Activated CD8-positive, alpha-beta memory T cell treated with anti-CD3 and anti-CD28 coated beads, Interleukin-2, amount 50 U/mL, for 24 hours (primary cell): ENCODE data around the gene GATAD2A.
A peak's percentile ranks its signal among the peaks of the same experiment; 100 is the strongest.

ENCODE experiments used
- DNase-seq: peaks from one replicate; pipeline ENCODE4 v3.0.0-alpha.2; 2020; ENCODE audit errors: extremely low read depth

Gene GATAD2A

DNA sequence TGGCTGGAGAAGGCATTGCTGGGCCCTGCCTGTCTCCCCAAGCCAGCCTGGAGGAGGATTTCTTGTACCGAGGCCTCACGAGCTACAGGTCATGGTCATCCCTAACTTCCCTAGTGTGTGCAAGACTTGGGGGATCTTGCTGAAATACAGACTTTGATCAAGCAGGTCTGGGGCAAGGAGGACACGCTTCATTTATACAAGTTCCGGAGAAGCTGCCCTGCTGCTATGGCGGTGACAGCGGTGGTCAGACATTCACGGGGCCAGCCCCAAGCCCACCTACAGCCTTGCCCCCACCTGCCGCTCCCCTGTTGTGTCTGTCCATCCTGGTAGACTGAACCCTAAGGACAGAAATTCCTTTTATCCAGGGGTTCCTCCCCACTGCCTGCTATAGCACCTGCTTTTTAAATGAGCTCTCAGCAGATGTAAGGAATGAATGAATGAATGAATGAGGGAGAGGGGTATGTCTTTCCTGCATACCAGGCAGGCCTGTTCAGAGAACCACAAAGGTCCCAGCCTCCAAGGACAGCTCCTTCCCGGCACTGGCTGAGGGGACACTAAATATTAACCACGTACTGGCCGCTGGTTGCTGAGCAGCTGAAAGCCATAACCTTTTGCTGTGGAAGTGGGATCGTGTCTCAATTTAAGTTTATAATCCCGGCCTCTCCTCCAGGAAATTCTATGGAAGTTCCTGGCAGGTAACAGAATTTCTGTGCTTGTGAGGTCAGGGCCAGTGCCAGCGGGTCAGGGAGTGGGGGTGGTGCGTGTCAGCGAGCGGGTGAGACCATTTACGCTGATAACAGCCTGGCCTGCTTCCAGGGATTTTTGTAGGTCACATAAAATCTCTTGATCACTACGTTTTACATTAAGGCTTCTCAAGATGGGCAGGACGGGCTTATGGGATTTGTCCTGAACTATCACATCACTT lies 82.7 kb downstream of the GATAD2A start:
- DNase-seq, result no peak

DNA sequence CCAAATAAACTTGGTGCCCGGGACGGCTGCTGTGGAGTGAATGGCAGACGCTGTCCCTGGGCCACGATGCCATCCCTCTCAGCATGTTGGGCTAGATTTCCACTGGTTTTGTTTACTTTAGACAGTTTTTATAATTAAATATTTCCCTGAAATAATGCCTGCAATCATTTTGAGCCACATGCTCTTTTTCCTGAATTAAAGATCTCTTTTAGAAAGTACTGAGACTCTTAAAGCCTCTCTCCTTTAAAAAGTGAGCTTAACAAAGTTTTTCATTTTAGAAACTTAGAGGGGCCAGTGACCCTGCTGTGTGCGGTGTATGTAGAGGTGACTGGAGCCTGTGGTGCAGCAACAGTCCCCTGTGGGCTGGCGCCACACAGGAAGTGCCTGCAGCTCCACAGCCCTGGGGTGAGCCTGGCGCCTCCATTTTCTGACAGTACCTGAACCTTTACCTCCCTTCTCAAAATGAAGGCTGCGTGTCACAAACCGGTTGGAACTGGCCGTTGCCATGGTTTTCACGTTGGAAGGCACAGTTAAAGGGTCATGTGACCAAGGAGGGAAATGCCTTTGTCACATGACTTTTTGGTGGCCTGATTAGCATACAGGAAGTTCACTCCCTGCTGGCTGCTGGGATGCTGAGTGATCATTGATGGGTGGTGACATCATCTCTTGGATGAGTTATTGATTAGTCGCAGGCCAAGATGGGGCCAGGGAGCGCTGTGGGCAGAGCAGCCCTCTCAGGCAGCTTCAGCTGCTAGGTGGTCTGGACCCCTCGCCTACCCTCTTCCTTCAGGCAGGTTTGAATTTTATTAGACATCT lies 83.6 kb downstream of the GATAD2A start:
- DNase-seq, result peak; percentile 78

DNA sequence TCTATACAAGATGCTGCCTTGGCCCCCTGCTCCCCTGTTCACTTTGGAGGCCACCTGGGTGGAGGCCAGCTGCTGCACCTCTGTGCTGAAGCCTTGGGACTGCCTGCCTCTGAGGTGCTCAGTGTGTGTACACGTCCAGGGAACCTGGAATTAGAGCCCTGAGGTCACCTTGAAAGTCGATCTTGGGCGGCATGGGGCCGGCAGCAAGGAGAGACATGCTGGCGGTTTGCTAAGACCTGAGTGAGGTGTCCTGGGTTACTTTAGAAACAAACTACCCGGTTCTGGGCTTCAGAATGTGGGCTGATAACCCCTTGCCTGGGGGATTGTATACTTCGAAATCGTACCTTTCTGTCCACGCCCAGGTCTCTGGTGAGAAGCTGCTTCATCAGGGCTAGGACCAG lies 84.3 kb downstream of the GATAD2A start:
- DNase-seq, result no peak

DNA sequence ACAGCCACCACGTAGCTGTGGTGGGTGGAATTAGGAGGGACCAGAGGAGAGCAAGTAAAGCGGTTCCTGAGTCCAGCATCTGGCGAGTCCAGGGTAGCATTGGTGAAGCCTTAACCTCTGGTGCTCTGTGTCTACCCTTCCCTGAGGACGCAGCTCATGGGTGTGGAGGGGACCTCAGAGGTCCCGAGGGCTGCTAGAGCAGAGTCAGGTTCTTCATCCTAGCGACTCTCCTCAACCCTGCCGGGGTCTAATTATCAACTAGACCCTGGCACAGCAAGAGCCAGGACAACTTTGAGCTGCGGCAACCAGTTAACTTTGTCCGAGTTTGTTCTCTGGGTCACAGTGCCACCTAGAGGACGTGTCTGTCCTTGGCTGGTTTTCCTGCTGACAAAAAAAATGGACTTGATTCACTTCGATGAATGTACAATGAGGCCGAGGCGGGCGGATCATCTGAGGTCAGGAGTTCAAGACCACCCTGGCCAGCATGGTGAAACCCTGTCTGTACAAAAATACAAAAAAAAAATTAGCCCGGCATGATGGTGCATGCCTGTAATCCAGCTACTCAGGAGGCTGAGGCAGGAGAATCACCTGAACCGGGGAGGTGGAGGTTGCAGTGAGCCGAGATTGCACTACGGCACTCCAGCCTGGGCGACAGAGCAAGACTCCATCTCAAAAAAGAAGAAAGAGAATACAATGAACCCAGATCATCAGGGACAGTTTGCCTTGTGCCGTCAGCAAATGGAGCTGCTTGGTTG lies 84.9 kb downstream of the GATAD2A start:
- DNase-seq, result peak; percentile 60

DNA sequence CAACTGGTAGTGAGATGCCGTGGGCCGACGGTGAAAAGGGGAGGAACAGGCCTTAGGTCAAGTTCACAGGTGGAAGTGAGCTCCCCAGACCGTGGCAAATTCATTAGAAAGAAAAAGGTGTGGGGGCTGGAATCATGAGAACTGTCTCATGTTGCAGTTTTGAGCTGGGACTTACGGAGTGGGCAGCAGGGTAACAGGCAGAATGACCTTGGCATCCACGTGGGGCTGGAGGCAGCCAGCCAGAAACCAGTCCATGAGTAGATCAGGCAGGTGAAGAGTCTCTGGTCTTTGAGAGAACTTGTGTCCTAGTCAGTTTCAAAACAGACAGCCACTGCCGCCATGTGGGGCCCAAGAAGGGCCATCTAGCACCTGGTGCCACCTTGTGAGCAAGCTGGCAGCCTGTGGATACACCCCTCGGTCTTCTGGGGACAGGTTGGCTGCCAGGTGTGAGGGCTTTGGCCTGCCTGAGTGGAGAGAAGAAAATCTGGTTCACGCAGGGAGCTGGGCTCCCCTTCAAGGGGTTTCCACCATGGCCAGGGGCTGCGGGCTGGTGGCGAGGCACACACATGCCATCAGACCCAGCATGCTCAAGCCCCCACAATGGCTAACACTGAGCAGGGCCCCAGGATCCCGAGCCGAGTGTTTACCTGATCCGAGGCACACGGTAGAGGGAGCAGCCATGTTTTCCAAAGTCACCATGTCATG lies 86.0 kb downstream of the GATAD2A start:
- no peak for DNase-seq

DNA sequence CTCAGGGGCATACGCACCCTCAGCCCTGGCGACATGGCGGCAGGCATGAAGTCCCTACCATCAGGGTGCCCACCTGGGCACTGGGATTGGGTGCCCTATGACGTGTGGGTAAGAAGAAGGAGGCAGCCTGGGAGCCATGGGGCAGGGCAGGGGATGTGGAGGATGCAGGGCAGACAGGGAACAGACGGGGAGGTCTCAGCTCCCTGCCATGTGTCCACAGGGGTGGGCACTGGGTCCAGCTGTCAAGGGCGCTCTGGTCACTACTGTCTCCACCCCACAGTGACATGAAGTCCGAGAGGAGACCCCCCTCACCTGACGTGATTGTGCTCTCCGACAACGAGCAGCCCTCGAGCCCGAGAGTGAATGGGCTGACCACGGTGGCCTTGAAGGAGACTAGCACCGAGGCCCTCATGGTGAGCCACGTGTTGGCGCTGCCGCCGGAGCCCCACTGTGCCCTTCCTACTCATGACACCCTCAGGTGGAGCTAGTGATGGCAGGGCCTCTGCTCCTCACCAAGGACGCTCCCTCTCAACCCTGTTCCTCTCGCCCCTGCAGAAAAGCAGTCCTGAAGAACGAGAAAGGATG lies 86.6 kb downstream of the GATAD2A start:
- no peak for DNase-seq

DNA sequence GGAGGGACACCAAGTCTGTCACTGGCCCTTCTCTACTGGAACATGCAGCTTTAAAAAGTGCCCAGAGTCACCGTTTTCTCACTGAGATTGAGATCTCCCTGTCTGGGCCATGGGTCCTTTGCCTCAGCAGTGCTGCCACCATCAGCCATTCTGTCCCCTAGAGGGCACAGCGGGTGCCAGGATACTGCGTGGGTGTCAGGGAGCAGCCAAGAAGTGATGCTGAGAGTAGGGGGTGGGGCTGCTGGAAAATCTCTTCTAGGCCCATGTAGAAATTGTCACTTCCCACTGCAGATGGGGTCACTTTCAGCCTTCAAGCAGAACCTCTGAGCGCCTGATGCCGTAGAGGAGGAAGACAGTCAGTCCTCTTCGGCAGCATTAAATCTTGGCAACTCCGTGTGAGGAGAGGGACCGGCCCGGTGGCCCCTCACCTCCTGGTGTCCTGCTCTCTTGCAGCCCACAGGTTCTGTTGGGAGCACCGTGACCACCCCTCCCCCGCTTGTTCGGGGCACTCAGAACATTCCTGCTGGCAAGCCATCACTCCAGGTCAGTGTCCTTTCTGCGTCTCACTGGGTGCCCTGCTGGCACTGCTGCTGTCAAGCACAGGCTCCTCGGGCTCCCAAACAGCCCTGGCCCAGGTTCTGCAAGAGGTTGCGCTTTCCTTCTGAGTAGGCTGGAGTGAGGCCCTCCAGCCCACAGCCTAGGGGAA lies 88.5 kb downstream of the GATAD2A start:
- no peak for DNase-seq

DNA sequence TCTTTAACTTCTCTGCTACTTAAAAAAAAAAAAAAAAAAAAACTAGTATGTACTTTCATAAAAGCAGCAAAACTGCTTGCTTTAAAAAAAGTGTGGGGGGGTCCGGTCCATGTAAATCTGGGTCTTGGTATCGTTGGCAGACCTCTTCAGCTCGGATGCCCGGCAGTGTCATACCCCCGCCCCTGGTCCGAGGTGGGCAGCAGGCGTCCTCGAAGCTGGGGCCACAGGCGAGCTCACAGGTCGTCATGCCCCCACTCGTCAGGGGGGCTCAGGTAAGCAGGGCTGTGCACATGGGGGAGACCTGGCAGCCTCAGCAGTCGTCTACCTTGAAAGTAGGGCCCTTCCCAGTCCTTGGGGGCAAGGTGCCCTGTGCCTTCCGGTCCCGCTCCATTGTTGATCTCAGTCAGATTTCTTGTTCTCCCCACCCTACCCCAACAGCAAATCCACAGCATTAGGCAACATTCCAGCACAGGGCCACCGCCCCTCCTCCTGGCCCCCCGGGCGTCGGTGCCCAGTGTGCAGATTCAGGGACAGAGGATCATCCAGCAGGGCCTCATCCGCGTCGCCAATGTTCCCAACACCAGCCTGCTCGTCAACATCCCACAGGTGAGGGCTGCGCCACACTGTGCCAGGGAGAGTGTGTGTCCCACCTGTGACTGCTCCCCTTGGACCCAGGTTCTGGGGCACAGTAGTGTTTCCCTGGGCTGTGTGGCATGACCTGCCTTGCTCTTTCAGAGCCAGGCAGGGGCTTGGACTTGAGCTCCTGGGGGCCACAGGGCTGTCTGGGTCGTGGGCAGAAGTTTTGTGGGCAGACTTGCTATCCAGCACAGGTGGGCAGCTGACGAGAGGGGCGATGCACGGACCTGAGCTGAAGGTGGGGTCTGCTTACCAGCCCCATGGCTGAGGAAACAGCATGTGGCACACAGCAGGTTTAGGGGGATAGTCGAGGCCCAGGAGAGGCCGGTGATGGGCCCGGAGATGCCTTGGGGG lies 90.4 kb downstream of the GATAD2A start:
- no peak for DNase-seq

DNA sequence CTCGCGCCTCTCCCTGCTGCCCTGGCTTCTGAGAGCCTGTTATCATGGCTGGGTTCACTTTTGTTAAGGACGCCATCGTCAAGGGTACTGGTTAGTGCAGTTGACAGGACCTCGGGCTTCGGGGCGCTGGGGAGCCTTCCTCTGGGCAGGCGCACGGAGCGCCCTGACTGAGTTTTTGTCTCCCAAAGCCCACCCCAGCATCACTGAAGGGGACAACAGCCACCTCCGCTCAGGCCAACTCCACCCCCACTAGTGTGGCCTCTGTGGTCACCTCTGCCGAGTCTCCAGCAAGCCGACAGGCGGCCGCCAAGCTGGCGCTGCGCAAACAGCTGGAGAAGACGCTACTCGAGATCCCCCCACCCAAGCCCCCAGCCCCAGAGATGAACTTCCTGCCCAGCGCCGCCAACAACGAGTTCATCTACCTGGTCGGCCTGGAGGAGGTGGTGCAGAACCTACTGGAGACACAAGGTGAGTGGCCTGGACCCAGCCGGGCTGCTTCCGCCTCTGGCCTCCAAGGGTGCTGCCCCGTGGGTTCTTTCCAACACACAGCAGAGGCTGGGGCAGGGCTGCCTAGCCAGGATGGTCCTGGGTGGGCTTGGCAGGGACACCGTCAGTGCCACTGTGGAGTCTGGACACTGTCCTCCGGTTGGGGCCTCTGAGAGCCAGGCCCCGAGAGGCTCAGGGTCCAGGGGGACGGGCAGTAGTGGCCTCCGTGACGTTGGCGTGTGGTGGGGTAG lies 92.9 kb downstream of the GATAD2A start:
- no peak for DNase-seq

DNA sequence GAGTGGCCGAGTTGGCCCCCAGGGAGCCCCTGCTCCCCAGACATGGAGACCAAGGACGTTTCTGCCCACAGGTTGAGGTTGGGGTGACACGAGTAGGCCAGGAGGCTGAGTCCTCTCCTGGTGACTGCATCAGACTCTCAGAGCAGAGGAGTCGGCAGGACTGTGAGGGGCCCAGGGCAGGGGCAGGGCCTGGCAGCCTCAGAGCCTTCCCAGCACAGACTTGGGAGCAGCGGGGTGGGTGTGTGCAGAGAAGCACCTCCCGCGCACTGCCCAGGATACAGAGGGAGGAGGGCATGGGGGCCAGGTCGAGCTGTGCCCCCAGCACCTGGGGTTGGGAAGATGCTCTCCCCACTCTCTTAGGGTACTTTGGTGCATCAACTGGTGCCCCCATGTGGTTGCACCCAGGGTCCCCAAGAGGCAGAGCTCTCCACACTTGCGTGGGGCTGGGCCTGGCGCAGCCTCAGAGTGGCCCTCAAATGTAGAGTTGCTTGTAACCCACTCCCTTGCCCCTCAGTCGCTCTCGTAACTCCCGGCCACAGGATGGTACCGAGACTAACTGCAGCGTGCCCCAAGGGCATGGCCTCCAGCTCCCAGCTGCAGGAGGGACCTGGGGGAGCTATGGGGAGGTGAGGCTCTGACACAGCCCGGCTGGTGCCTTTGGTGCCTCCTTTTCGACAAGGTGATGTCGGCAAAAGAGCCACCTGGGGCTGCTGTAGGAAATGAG lies 94.0 kb downstream of the GATAD2A start:
- no peak for DNase-seq

DNA sequence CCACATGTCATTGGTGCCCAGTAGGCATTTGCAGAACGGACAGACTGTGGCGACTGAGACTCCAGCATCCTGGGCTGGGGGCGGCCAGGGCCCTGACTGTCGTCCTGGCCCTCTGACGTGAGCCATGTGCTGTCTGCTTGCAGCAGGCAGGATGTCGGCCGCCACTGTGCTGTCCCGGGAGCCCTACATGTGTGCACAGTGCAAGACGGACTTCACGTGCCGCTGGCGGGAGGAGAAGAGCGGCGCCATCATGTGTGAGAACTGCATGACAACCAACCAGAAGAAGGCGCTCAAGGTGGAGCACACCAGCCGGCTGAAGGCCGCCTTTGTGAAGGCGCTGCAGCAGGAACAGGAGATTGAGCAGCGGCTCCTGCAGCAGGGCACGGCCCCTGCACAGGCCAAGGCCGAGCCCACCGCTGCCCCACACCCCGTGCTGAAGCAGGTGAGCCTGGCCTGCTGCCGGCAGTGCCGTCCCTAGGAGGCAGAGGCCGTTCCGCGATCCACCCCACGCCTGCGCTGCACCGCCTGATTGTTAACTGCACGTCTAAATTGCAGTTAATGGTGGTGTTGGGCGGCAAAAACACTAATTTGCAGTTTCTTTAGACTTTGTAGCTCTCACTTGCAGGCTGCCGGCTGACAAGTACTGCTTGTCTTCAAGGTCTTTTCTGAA lies 95.6 kb downstream of the GATAD2A start:
- DNase-seq, result no peak

DNA sequence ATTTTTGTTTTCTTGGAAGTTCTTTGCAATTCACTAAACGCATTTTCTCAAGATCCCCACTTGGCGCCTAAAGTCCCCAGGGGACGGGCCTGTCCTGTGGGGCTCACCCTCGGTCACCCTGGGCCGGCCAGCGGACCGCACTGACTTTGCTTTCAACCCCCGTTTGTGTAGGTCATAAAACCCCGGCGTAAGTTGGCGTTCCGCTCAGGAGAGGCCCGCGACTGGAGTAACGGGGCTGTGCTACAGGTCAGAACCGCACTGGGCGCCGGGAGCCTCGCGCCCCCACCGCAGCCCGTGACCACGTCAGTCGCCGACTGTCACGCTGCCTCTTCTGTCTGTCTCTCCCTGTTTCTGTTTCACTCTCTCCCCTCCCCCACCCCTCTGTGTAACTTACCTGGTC lies 96.3 kb downstream of the GATAD2A start:
- no peak for DNase-seq

DNA sequence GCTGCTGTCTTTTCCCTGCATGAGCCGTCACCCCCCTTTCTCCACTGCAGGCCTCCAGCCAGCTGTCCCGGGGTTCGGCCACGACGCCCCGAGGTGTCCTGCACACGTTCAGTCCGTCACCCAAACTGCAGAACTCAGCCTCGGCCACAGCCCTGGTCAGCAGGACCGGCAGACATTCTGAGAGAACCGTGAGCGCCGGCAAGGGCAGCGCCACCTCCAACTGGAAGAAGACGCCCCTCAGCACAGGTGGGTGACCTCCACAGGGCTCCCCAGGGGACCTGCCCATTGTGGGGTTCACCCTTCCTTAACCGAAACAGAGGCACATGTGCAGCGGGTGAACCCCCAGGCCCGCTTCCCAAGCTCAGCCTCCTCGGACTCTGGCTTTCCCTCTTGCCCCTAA lies 96.8 kb downstream of the GATAD2A start:
- DNase-seq, result no peak

DNA sequence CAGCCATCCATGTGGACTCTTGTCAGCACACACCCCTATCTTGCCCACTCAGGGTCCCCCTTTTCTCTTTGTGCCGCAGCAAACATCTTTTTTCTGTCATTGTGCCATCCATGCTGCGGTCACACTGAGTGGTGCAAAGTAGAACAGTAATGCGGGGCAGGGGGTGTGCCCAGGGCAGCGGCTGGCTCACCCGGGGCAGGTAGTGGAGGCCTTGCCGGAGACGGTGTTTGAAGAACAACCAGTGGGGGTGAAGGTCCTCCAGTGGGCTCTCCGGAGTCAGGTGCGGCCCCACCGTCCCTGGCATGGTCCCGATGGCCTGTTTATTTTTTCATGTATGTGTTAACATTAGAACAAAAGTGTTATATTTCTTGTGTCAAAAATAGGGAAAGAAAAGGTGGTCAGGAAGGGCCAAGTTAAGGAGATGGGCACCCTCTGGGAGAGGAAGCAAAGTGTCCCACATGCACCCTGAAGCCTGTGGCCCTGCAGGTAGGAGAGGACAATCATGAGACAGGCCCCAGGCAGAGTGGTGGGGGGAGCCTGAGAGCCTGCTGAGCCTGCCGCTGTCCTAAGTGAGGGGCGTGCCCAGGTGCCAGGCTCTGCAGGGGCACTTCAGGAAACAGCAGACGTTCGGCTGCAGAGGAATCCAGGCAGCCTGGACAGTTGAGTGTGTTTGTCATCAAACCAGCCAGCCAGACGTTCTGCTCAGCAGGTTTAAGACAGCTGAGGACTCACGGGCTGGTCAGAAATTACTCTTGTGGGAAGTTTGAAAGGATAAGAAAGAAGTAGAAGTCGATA lies 97.5 kb downstream of the GATAD2A start:
- DNase-seq, result no peak

DNA sequence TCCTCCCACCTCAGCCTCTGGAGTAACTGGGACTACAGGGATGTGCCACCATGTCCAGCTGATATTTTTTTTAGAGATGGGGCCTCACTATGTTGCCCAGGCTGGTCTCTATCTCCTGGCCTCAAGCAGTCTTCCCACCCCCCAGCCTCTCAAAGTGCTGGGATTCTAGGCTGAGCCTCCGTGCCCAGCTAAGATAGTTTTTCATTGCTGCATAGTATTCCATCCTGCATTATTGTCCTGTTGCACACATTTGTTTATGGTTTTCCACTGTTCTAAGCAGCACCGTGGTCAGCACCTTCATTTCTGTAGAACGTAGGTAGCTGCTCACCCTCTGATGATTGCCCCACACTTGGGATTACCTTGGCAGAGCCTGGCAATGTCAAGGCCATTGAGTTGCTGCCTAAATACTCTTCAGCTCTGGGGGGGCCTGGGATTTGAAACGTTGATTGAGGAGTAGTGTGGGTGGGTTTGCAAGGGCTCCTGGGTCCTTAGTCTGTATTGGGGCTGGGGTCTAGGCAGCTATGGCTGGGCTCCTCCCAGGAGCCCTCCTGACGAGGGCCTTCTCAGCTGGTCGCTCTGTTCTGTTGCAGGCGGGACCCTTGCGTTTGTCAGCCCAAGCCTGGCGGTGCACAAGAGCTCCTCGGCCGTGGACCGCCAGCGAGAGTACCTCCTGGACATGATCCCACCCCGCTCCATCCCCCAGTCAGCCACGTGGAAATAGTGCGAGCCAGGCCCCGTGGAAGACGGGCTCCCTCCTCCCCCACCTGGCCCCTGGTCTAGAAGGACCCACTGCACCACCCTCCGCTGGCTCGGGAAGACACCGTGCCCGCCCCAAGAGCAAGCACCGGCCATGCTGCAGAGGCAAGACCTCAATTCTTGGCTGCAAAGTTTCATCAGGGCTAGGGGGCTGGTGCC lies 99.5 kb downstream of the GATAD2A start:
- DNase-seq, result no peak
